Loucy (cell line): ENCODE data around the gene SPATA2L.

Source experiments
- H2AFZ ChIP-seq: fragments of 200-600 bp; sonication (generic); 2 replicates; pipeline ENCODE4 v1.6.0; 2016; ENCODE audit warnings: antibody characterized with exemption, mild to moderate bottlenecking, low read length, moderate library complexity
- H3F3A ChIP-seq: fragments of 200-600 bp; 2 replicates; pipeline ENCODE4 v1.6.0; 2016; ENCODE audit warnings: antibody characterized with exemption, low read depth, mild to moderate bottlenecking
- H3K27me3 ChIP-seq: fragments of 200-600 bp; sonication (generic); 2 replicates; pipeline ENCODE4 v1.6.1; 2014; ENCODE audit warnings: low read length, mild to moderate bottlenecking; ENCODE audit not compliant: insufficient read depth, poor library complexity, severe bottlenecking
- H3K36me3 ChIP-seq: fragments of 200-600 bp; sonication (generic); 2 replicates; pipeline ENCODE4 v1.6.1; 2016; ENCODE audit warnings: low read length; ENCODE audit not compliant: insufficient read depth
- H3K4me1 ChIP-seq: fragments of 200-600 bp; sonication (generic); 2 replicates; pipeline ENCODE4 v1.5.1; 2014; ENCODE audit warnings: low read length, mild to moderate bottlenecking; ENCODE audit not compliant: insufficient read depth, poor library complexity, severe bottlenecking
- H3K4me2 ChIP-seq: fragments of 200-600 bp; sonication (generic); 2 replicates; pipeline ENCODE4 v1.6.0; 2014; ENCODE audit warnings: antibody characterized with exemption, low read length, low read depth, mild to moderate bottlenecking; ENCODE audit not compliant: poor library complexity, severe bottlenecking
- H3K4me3 ChIP-seq: fragments of 200-600 bp; sonication (generic); 2 replicates; pipeline ENCODE4 v1.5.1; 2014; ENCODE audit warnings: low read length, mild to moderate bottlenecking, mixed read lengths; ENCODE audit not compliant: poor library complexity, severe bottlenecking
- H3K79me2 ChIP-seq: fragments of 200-600 bp; sonication (generic); 2 replicates; pipeline ENCODE4 v1.6.1; 2014; ENCODE audit warnings: low read length; ENCODE audit not compliant: insufficient read depth
- H3K9ac ChIP-seq: fragments of 200-600 bp; sonication (generic); 2 replicates; pipeline ENCODE4 v1.6.0; 2014; ENCODE audit warnings: mild to moderate bottlenecking, low read depth, low read length, moderate library complexity; ENCODE audit not compliant: poor library complexity, severe bottlenecking
- H3K9me2 ChIP-seq: fragments of 200-600 bp; sonication (generic); replicated peaks from 2 replicates; pipeline ENCODE4 v1.6.1; 2016; ENCODE audit warnings: low read depth, low read length, mixed read lengths
- H3K9me3 ChIP-seq: fragments of 200-600 bp; sonication (generic); 2 replicates; pipeline ENCODE4 v1.6.1; 2014; ENCODE audit warnings: mild to moderate bottlenecking, antibody characterized with exemption, low read length, low read depth; ENCODE audit not compliant: insufficient read depth
- H4K20me1 ChIP-seq: fragments of 200-600 bp; sonication (generic); 2 replicates; pipeline ENCODE4 v1.6.0; 2014; ENCODE audit warnings: antibody characterized with exemption, low read length, mild to moderate bottlenecking; ENCODE audit not compliant: insufficient read depth, poor library complexity, severe bottlenecking
- CTCF ChIP-seq: fragments of 200-600 bp; sonication (generic); conservative IDR thresholded peaks from 2 replicates; pipeline ENCODE4 v1.5.1; 2014; ENCODE audit warnings: mild to moderate bottlenecking, antibody characterized with exemption, low read length
- EZH2phosphoT487 ChIP-seq: fragments of 200-600 bp; IDR thresholded peaks from 2 replicates; pipeline ENCODE4 v1.6.1; 2018; ENCODE audit warnings: antibody characterized with exemption, mild to moderate bottlenecking, moderate library complexity, borderline replicate concordance

The SPATA2L gene

GRCh38 chr16:89658221-89658879 lies 43.2 kb downstream of the SPATA2L start:
- H3K9me3 ChIP-seq, result no peaks in the 10 kb centered on the region
- H3F3A ChIP-seq, result no peaks in the 10 kb centered on the region
- H3K4me2 ChIP-seq, result peak overlapping the region; percentile 93
- no peaks in the 10 kb centered on the region for H3K9me2 ChIP-seq
- H4K20me1 ChIP-seq, result peaks cover 7% of the 10 kb centered on the region
- H3K9ac ChIP-seq, result peak overlapping the region; percentile 93
- H3K36me3 ChIP-seq, result no peaks in the 10 kb centered on the region
- H3K79me2 ChIP-seq, result peaks cover 38% of the 10 kb centered on the region
- peaks cover 4% of the 10 kb centered on the region for H3K4me1 ChIP-seq
- H3K27me3 ChIP-seq, result no peaks in the 10 kb centered on the region
- peak overlapping the region; percentile 93 for H3K4me3 ChIP-seq
- H2AFZ ChIP-seq, result peak overlapping the region; percentile 88
- TF ChIP-seq EZH2phosphoT487 (no peak), CTCF (no peak)

DNA sequence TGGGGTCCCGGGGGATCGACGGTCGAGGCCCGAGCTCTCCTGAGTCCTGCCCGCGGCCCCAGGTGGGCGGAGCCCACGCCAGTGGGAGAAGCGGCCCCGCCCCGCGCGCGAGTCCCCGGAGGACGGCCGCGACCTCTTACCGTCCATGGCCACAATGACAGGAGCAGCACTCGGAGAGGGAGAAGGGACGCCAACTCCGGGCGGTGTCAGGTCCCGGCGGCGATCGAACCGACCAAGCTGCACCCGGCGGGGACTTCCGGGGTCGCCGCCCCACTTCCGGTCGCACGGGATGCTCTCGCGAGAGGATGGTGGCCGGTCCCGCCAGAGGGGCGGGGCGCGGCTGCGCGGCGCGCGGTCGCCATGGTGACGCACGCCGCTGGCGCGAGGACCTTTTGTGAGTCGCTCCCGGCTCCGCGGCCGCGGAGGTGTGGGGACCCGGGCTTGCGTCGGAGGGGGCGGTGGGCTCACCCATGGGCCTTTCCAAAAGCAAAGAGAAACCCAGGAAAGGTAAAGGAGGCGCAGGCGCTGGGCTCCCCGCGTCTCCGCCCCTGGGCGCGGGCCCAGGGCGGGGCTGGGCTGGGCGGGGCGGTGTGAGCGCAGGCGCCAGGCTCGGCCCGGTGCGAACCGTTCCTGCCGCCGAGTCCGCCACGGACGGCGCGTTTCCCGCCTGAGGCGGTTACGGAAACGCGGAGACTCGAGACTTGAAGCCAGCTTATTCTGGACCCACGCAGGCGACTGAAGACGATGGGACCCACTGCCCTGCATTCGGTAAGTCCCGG lies 43.9 kb downstream of the SPATA2L start, which contains the start of the genes CHMP1A and SPATA33:
Gene CHMP1A (minus strand): TSS at position 267 of the 779 bp plus-strand sequence. CDS start 120 bp downstream, at position 147.
Gene SPATA33 (plus strand): TSS at position 395 of the 779 bp plus-strand sequence. CDS start 76 bp downstream, at position 471.
- Histone ChIP-seq H3K36me3 (no peaks in the 10 kb centered on the region), H3K9ac (peak within 1 kb of the TSS; percentile 93), H3K79me2 (peaks cover 38% of the 10 kb centered on the region), H3K4me3 (peak within 1 kb of the TSS; percentile 93), H3K4me1 (peaks cover 4% of the 10 kb centered on the region), H3F3A (no peaks in the 10 kb centered on the region), H3K9me2 (no peaks in the 10 kb centered on the region), H3K9me3 (no peaks in the 10 kb centered on the region), H3K27me3 (no peaks in the 10 kb centered on the region), H4K20me1 (peaks cover 7% of the 10 kb centered on the region), H3K4me2 (peak within 1 kb of the TSS; percentile 93), H2AFZ (peak within 1 kb of the TSS; percentile 88)
- TF ChIP-seq EZH2phosphoT487 (no peak), CTCF (no peak)

DNA sequence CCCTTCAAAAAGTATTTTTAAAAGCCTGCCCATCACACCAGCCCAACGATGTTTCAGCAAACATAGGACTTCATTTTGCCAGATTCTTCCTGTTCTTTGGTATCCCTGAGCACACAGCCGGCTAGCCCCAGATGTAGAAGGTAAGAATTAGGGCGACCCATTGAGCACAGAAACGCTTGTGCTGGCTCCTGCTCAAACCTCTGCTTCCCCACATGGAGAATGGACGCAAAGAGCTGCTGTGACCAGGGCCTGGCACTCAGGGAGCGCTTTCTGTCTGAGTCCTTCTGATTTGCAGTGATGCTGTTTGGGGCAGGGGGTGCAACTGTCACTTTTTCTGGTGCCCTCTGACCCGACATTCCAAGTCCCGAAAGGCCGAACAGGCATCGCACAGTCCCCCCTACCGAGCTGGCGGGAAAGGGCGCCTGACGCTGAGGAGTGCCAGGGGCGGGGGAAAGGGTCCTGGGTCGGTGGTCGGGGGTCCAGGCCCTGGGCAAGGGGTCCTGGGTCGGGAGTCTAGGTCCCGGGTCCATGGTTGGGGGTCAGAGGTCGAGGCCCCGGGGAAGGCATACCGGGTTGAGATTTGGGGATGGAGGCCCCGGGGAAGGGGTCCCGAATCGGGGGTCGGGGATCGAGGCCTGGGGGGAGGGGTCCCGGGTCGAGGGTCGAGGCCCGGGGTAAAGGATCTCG lies 44.9 kb downstream of the SPATA2L start:
- Histone ChIP-seq H3K9me3 (no peaks in the 10 kb centered on the region), H3K79me2 (peaks cover 38% of the 10 kb centered on the region), H3K4me1 (peaks cover 4% of the 10 kb centered on the region), H3K9ac (peak overlapping the region; percentile 93), H2AFZ (no peak overlapping the region), H3K27me3 (no peaks in the 10 kb centered on the region), H3K4me2 (peak overlapping the region; percentile 69), H3K4me3 (peak overlapping the region; percentile 93), H4K20me1 (peaks cover 7% of the 10 kb centered on the region), H3K9me2 (no peaks in the 10 kb centered on the region), H3F3A (no peaks in the 10 kb centered on the region), H3K36me3 (no peaks in the 10 kb centered on the region)
- TF ChIP-seq EZH2phosphoT487, result no peak
- no peak for TF ChIP-seq CTCF
